RPMI8226 (cell line): Measurements from ENCODE around the gene AP4S1.

ENCODE experiments used
- DNase-seq: peaks from one replicate; pipeline ENCODE4 v3.0.0-alpha.2; 2015

Gene AP4S1

GRCh38 chr14:31139301-31139847 lies 113.9 kb downstream of the AP4S1 start:
- DNase-seq: no peak

GRCh38 chr14:31142455-31143087 lies 117.1 kb downstream of the AP4S1 start:
- no peak for DNase-seq
